H1 (cell line): ENCODE data around the gene GAS2L1. TPM values are rescaled to one million over a fixed set of nuclear protein-coding genes. Genes with fewer than 3 reads are reported as not detected.

Experiments
- CBX5 ChIP-seq: fragments of 300-800, 300-1000 bp; sonication (generic); IDR thresholded peaks from 2 replicates; pipeline ENCODE4 v1.7.1; 2016; ENCODE audit warnings: antibody characterized with exemption, low read length, low read depth
- GTF2F1 ChIP-seq: IDR thresholded peaks from 2 replicates; pipeline ENCODE4 v1.6.1; 2012; ENCODE audit warnings: low read depth, low read length, improper control_type of control experiment, borderline replicate concordance
- SIRT6 ChIP-seq: IDR thresholded peaks from one replicate; pipeline ENCODE4 v1.7.1; 2012; ENCODE audit warnings: low read length, inconsistent platforms
- SP1 ChIP-seq: IDR thresholded peaks from 2 replicates; pipeline ENCODE4 v1.6.1; 2011; ENCODE audit warnings: low read depth, low read length
- TAF1 ChIP-seq: IDR thresholded peaks from 2 replicates; pipeline ENCODE4 v1.6.1; 2011; ENCODE audit warnings: mild to moderate bottlenecking, low read depth, low read length
- polyA plus RNA-seq, 7 experiments: library from polyadenylated mRNA; depleted of rRNA in 3 of 7; stranded (reverse) in 5 of 7; unstranded in 2 of 7; fragments of >200 nt in 5 of 7; fragments of 200-250 nt in 2 of 7; gene quantifications; 1 replicate in 5 of 7; 2 replicates in 1 of 7; 4 replicates in 1 of 7; pipeline versions ENCODE4 v1.2.1 to v1.2.3, GENCODE V29; 2011 to 2013; ENCODE audit warnings: missing spikeins in 2 of 7, mixed read lengths in 2 of 7
- total RNA-seq: library from RNA; stranded (reverse); fragmentation: NEBNext Ultra II Directional; extraction: Animal tissue kit (Norgen Biotek cat#: 25700); gene quantifications from 2 replicates; pipeline ENCODE4 v1.2.1, GENCODE V29; 2021

The GAS2L1 gene
- total and polyA plus RNA-seq, 2 of the 8 experiments (the other 6 are each of a cell fraction or from before 2014, with no cell fraction given): 3.6 to 10.1 TPM

DNA sequence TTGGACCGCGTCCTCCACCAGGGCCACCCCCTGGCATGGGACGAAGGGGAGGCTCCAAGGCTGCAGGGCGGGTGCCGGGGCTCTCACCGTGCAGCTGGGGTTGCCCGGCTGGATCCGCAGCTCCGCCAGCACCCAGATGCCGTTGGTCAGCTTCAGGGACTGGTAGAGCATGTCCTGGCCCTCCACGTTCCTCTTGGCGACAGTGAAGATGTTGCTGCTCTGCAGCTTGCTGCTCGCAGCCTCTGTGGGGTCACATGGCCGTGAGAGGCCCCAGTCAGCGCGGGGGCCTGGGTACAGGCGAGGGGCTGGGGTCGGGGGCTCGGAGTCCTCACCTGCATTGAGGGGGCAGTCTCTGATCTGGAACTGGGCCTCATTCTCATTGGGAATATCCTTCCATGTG lies 23.8 kb downstream of the GAS2L1 start (continued):
- TF ChIP-seq SIRT6 (no peak), CBX5 (no peak), SP1 (no peak), GTF2F1 (no peak), TAF1 (no peak)
